DND-41 (cell line): ENCODE results near the gene LIMS2.

ENCODE experiments used
- ATAC-seq: fragments of 200-7000 bp; cut with Tn5 transposase; 3 replicates; pipeline ENCODE4 v1.9.1; 2021; ENCODE audit warnings: low read depth; ENCODE audit not compliant: insufficient read depth
- DNase-seq: peaks from one replicate; pipeline ENCODE4 v3.0.0-alpha.2; 2020
- H2AFZ ChIP-seq: 2 replicates; pipeline ENCODE4 v1.6.0; 2012; ENCODE audit warnings: low read depth, low read length
- H3K27ac ChIP-seq: 2 replicates; pipeline ENCODE4 v1.5.1; 2012; ENCODE audit warnings: low read length, inconsistent platforms
- H3K27me3 ChIP-seq: fragments of 200-600 bp; sonication (generic); 2 replicates; pipeline ENCODE4 v1.6.0; 2012; ENCODE audit warnings: low read length, mild to moderate bottlenecking, inconsistent platforms; ENCODE audit not compliant: insufficient read depth, poor library complexity
- H3K36me3 ChIP-seq: 2 replicates; pipeline ENCODE4 v1.5.1; 2012; ENCODE audit warnings: low read length, inconsistent platforms; ENCODE audit not compliant: insufficient read depth
- H3K4me1 ChIP-seq: 2 replicates; pipeline ENCODE4 v1.5.1; 2012; ENCODE audit warnings: mild to moderate bottlenecking, low read length; ENCODE audit not compliant: insufficient read depth
- H3K4me2 ChIP-seq: 2 replicates; pipeline ENCODE4 v1.6.0; 2012; ENCODE audit warnings: mild to moderate bottlenecking, moderate library complexity, low read length, inconsistent platforms; ENCODE audit not compliant: insufficient read depth
- H3K4me3 ChIP-seq, 2 experiments: fragments of 200-600 bp in 1 of 2; shearing (Covaris generic) in 1 of 2; 2 replicates each; pipeline ENCODE4 v1.5.1; 2012 to 2016; ENCODE audit warnings: inconsistent platforms in 2 of 2, low read length in 2 of 2, mild to moderate bottlenecking in 2 of 2, low read depth in 1 of 2, moderate library complexity in 1 of 2
- H3K79me2 ChIP-seq: 2 replicates; pipeline ENCODE4 v1.6.0; 2012; ENCODE audit warnings: low read length, inconsistent platforms; ENCODE audit not compliant: insufficient read depth
- H3K9ac ChIP-seq: 2 replicates; pipeline ENCODE4 v1.6.0; 2012; ENCODE audit warnings: low read depth, mild to moderate bottlenecking, inconsistent platforms, low read length, moderate library complexity
- H3K9me3 ChIP-seq: 2 replicates; pipeline ENCODE4 v1.5.1; 2012; ENCODE audit warnings: low read length, moderate library complexity, mild to moderate bottlenecking, inconsistent platforms; ENCODE audit not compliant: insufficient read depth, severe bottlenecking
- H4K20me1 ChIP-seq: 2 replicates; pipeline ENCODE4 v1.6.0; 2012; ENCODE audit warnings: low read length; ENCODE audit not compliant: insufficient read depth
- EZH2 ChIP-seq: IDR thresholded peaks from 3 replicates; pipeline ENCODE4 v1.6.1; 2012; ENCODE audit warnings: borderline replicate concordance, low read depth, mild to moderate bottlenecking, moderate library complexity, low read length, inconsistent platforms; ENCODE audit not compliant: severe bottlenecking
- TF ChIP-seq, protein P1 (sequence below): IDR thresholded peaks from 2 replicates; pipeline ENCODE4 v1.5.1; 2012; ENCODE audit warnings: borderline replicate concordance, low read length, moderate library complexity, mild to moderate bottlenecking; ENCODE audit not compliant: poor library complexity, severe bottlenecking; ENCODE audit errors: extremely low read depth

The LIMS2 gene

DNA sequence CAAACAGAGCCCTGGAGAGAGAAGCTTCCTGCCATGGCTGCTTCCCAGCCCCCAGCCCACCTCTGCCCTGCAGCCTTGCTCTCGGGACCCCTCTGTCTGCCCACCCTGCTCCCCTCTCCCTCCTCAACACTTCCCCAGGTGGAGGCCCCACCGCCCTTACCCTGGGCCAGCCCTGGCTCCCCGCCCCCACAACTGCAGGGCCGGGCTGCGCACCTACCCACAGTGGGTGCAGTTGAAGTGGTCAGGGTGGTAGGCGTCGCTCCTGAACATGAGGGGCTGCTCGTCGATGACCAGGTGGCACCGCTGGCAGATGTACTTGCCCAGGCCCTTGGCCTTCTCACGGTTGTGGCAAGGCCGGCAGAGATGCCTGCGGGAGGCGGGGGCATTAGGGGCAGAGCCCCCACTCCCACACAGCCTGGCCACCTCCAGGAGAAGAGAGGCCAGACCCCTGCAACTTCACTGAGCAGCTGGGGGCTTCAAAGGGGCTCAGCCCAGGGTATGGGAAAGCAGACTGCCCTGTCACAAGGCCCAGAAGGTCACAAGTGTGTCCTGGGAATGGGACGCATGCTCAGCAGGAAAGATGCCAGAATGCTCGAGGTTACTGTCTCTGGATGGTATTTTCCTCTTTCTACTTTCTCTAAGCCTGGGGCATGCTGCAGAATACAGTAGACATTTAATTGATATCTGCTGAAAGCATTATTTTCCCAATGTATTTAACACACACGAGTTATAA lies 32.5 kb downstream of the LIMS2 start:
- H3K36me3 ChIP-seq, result peaks cover 31% of the 10 kb centered on the region
- peaks cover 85% of the 10 kb centered on the region for H3K4me1 ChIP-seq
- peak overlapping the region; percentile 85 for H3K4me2 ChIP-seq
- no peaks in the 10 kb centered on the region for H4K20me1 ChIP-seq
- H3K4me3 ChIP-seq, result no peak overlapping the region
- H3K9ac ChIP-seq, result peak overlapping the region; percentile 86
- no peak overlapping the region for H2AFZ ChIP-seq
- ATAC-seq (no peak), DNase-seq (no peak)
- TF ChIP-seq EZH2, result no peak
- TF ChIP-seq, protein P1, sequence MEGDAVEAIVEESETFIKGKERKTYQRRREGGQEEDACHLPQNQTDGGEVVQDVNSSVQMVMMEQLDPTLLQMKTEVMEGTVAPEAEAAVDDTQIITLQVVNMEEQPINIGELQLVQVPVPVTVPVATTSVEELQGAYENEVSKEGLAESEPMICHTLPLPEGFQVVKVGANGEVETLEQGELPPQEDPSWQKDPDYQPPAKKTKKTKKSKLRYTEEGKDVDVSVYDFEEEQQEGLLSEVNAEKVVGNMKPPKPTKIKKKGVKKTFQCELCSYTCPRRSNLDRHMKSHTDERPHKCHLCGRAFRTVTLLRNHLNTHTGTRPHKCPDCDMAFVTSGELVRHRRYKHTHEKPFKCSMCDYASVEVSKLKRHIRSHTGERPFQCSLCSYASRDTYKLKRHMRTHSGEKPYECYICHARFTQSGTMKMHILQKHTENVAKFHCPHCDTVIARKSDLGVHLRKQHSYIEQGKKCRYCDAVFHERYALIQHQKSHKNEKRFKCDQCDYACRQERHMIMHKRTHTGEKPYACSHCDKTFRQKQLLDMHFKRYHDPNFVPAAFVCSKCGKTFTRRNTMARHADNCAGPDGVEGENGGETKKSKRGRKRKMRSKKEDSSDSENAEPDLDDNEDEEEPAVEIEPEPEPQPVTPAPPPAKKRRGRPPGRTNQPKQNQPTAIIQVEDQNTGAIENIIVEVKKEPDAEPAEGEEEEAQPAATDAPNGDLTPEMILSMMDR, result no peak
- no peaks in the 10 kb centered on the region for H3K9me3 ChIP-seq
- H3K79me2 ChIP-seq, result peaks cover 42% of the 10 kb centered on the region
- no peaks in the 10 kb centered on the region for H3K27me3 ChIP-seq
- H3K27ac ChIP-seq, result peak overlapping the region; percentile 97

DNA sequence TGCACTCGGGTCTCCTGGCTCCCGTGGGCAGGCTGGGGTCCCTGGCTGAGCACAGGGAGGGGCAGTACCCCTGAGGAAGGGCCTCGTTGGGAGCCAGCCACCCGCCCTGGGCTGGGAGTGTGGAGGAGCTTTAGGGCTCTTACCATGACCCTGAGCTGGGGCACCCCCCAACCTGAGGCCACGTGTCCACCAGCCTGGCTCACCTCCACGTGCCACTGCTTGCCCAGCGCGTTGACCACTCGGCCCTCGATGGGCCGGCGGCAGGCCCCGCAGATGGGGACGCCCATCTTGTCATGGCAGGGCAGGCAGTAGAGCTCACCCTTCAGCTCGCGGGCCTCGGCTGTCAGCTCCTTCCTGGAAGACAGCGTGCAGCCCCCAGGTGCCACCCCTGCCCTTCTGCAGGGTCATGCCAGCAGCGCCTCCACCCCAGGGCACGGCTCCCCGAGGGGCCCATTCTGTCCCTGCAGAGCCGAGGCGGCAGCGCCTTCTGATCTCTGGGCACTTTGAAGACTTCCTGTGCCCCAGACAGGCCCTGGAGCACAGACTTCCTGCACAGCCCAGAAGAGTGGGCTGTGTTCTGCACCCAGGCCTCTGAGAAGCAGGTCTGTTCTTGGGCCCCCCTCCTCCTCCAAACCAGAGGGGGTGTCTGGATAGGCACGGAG lies 33.4 kb downstream of the LIMS2 start:
- H3K4me2 ChIP-seq, result peak overlapping the region; percentile 85
- H4K20me1 ChIP-seq, result no peaks in the 10 kb centered on the region
- peaks cover 85% of the 10 kb centered on the region for H3K4me1 ChIP-seq
- DNase-seq (peak; percentile 92), ATAC-seq (peak; percentile 65)
- H3K9ac ChIP-seq, result peak overlapping the region; percentile 86
- H3K79me2 ChIP-seq, result peaks cover 49% of the 10 kb centered on the region
- H3K27ac ChIP-seq, result peak overlapping the region; percentile 97
- H2AFZ ChIP-seq, result peak overlapping the region; percentile 54
- H3K27me3 ChIP-seq, result no peaks in the 10 kb centered on the region
- TF ChIP-seq, protein P1, result peak; percentile 36
- no peak for TF ChIP-seq EZH2
- no peaks in the 10 kb centered on the region for H3K9me3 ChIP-seq
- peak overlapping the region; percentile 15 to 61; a peak in 3 of 4 replicates for H3K4me3 ChIP-seq
- peaks cover 39% of the 10 kb centered on the region for H3K36me3 ChIP-seq

DNA sequence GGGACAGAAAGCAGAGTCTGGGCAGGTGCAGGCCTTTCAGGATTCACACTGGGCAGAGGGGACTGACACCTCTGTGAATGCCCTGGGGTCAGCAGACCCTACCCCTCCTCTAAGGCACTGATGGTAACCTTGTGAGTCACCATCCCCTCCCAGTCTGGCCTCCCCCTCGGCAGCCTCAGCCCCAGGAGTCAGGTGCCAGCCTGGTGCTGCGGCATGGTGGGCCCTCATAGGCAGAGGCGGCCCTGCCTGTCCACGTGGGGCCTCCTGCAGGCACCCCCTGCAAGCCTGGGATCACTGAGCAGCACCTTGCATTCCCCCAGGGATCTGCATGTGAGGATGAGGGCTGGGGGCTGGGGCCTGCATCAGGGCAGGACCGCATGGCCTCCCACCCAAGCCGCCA lies 34.2 kb downstream of the LIMS2 start:
- TF ChIP-seq, protein P1, result no peak
- no peak for TF ChIP-seq EZH2
- peaks cover 85% of the 10 kb centered on the region for H3K4me1 ChIP-seq

More for the DNA sequence above, 34.2 kb downstream of the LIMS2 start:
- Histone ChIP-seq H3K36me3 (peaks cover 47% of the 10 kb centered on the region), H3K4me3 (peak overlapping the region; percentile 15 to 61; a peak in 3 of 4 replicates), H3K27ac (peak overlapping the region; percentile 97), H3K27me3 (no peaks in the 10 kb centered on the region), H3K79me2 (peaks cover 55% of the 10 kb centered on the region), H4K20me1 (no peaks in the 10 kb centered on the region), H2AFZ (0 out of 2 replicates have a peak overlapping the region, but pooled peaks have one; percentile 54), H3K9me3 (no peaks in the 10 kb centered on the region), H3K9ac (peak overlapping the region; percentile 86), H3K4me2 (peak overlapping the region; percentile 85)
- peak; percentile 65 for DNase-seq
- 0 out of 3 replicates have a peak, but pooled peaks have one; percentile 3 for ATAC-seq
